Activated T-cell treated with anti-CD3 and anti-CD28 coated beads, Interleukin-2, amount 50 U/mL, for 48 hours (primary cell): Measurements from ENCODE around the gene GRID1.
"Not testable (repeated sequence)": the region's sequence is repeated elsewhere in the genome, so short reads cannot be mapped to it uniquely, and the experiment has no call there.

Source experiments
- DNase-seq, 2 experiments: peaks; one replicate each; pipeline ENCODE4 v3.0.0-alpha.2; 2020

Gene GRID1

DNA sequence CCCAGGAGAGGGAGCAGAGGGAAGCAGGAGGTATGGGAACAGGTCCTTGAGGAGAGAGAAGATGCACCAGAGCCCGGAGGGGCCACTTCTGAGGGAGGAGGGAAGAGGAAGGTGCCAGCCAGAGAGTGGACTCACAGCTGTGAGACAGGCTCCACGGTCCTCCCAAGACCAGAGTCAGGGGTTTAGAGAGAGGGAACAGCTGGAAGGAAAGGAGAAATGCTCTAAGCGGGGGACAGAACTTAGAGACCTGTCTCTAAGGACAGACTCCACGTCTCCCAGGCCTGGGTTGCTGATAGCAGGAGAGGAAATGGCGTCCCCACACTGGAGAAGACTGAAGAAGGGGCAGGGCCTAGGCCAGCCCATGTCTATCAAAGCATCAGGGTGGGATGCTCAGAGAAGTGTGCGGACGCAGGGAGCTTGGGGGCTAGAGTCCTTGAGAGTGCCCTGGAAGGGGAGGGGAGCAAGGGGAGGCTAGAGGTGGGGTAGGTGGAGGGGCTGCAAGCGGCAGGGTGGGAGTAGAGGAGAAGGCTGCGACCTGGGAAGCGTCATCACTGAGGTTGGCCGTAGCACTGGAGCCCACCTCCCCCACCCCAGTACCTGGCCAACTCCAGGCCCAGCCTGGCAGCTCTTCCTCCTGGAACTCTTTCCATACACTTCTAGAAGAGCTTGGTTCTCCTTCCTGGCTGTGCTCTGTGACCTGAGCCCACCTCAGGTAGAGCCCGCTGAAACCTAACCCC, 25.6 kb upstream of the GRID1 start:
- no peak for DNase-seq

DNA sequence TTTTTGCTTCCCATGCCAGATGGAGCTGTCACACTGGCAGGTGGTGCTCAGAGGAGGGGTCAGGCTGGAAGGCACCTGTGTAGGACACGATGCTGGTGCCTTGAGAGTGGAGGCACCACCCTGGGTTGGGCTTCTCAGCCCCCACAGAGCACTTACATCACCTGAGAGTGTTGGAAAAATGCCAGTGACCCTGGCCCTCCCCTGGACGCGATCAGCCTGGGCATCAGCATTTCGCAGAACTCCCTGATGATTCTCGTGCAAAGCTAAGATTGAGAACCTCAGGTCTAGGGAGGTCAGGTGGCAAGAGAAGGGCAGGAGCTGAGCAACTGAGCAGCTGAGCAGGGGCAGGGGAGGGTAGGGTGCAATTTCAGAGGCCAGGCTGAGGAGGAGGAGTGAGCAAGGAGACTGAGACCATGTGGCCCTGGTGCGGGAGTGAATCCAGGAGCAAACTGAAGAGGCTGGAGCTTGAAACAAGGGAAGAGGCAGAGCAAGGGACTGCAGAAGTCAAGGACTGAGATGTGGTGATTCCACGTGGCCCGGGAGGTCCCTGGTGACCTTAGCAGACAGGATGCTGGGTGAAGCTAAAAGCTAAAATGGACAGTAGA, 24.7 kb upstream of the GRID1 start:
- DNase-seq, result no peak

DNA sequence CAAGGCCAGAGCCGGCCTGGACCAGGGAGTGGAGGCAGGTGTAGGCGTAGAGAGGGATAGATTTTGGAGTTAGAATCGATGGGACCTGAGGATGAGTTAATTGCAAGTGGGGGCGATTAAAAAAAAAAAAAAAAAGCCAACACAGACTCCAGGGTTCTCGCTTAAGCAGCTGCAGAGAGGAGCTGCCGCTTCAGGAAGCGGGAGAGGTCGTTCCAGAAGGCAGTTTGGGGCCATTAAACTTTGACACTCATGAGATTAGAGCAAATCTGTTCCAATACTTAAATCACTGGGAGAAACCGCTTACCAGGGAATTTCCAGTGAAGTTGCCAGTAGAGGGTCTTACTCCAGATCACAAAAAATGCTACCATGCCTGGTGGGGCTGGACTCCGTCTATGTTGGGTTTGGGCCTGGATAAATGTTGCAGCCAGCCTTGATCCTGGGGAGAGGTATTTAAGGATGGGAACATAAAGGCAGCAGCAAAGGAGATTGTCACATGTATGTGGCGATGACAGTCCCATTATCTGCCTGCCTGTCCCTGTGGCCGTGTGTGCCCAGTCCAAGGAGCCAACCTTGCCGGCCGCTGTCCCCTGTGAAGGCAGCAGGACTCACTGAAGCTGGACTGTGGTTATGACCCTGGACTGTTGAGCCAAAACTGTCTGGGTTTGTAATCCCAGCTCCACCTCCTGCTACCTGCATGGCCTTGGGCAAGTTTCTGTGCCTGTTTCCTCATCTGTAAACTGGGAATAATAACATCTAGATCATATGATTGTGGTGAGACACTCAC, 23.9 kb upstream of the GRID1 start:
- DNase-seq, result no peak

DNA sequence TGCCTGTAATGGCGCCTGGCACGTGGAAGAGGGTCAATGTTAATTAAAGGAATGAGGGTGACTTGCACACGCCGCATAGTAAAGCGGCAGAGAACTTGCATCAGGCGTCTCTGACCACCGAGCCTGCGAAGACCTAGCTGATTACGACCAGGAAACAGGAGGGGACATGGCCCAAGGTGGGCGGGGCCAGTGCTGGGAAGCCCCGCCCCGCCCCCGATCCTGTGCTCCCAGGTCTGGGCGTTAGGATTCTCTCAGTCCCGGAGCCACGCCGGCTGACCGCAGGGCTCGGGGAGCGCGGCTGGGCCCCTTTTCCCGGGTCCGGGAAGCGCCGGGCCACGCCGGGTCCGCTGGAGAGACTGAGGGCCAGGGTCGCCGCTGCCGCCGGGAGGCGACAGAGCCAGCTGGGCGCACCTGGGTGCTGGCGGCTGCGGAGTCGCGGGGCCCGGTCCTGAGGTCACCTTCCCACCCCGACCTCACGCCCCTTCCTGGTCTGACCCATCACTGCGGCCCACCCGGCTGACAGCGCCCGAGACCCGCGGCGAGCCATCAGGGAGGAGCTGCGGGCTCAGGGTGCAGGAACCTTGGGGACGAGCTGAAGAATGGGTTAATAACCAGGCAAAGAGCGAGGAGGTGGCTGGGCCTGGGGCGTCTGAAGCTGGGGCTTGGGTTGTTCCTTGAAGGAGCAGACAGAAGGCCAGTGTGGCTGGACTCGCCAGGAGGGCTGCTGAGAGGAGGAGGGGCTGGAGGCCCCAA, 23.0 kb upstream of the GRID1 start:
- DNase-seq, result peak; percentile 50 to 60

DNA sequence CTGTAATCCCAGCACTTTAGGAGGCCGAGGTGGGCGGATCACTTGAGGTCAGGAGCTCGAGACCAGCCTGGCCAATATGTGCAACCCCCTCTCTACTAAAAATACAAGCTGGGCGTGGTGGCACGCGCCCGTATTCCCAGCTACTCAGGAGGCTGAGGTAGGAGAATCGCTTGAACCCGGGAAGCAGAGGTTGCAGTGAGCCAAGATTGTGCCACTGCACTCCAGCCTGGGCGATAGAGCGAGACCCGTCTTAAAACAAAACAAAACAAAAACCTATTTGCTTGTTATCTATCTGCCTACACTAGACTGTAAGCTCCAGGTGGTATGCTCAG, 22.5 kb upstream of the GRID1 start:
- DNase-seq, result not testable (repeated sequence)

DNA sequence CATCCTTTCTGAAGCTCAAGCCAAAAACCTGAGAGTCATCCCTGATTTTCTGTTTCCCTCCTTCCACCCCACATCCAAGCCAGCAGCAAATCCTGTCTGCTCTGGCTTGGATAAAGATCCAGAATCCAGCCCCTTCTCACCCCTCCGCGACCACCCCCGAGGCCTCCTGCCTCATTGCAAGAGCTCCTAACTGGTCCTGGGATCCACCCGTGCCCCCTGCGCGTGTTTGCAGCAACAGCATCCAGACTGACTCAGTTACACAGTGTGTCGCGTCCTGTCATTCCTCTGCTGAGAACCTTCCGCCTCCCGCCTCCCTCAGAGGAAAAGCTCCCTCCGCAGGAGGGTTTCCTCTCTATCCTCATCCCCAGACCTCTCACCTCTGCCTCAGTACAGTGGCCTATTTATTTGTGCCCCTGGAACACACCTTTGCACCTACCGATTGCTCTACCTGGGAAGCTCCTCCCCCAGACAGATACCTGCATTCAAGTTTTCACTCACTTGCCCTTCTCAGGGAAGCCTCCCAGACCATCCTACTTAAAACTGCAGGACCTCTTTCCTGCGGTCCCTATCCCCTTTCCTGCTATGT, 21.6 kb upstream of the GRID1 start:
- DNase-seq, result no peak

DNA sequence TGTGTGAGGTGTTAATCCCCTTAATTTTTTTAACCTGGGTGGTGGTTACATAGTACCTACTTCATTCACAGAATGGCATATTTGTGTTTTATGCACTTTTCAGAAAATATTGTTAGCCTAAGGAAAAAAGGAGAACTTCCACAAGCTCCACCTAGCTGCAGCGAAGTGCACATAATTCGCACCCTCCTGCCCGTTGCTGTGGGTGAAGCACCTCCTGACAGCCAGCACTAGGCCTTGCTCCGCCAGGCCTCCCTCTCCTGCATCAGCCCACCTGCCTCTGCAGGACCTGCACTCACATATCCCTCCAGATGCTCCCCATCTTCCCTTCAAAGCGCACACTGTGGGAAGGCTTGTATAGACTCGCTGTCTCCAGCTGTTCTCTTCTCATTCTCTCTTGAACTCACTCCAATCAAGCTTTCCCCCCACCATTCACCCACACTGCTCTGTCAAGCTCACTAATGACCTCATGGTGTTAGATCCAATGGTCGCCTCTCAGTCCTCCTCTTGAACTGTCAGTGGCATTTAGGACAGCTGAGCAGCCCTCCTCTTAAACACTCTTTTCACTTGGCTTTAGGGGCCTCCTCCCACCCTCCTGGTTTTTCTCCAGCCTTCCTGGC, 20.7 kb upstream of the GRID1 start:
- no peak for DNase-seq

DNA sequence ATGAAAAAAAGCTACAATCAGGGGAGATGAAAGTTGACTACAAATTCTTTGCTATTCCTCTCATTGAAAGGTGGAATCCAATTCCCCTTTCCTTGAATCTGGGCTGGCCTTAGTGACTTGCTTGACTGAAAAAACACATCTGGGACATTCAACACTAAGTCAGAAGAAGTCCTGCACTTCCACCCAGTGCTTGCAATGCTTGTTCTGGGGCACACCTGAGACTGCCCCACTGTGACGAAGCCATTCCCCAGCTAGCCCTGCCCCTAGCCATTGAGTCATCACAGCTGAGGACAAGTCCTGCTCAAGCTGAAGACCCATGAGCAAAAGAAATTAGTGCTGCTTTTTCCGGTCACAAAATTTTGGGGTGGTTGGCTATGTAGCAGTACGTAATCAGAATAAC, 19.2 kb upstream of the GRID1 start:
- no peak for DNase-seq

DNA sequence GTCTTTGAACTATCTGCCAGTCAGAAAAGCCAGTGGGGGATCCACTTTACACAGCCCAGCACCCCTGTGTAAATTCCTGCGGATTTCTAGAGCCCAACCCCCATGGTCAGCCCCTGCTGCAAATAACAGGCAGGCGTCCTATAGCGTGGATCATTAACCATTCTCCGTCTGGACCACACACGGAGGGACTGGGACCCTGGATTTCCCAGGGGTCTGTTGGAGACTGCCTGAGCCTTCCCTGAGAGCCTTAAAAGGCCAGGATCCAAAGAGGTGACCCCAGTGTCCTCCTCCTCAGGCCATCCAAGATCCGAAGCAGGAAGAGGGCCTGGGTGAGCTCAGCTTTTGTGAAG, 11.2 kb upstream of the GRID1 start:
- peak in 1 of 2 experiments; percentile 6 for DNase-seq

DNA sequence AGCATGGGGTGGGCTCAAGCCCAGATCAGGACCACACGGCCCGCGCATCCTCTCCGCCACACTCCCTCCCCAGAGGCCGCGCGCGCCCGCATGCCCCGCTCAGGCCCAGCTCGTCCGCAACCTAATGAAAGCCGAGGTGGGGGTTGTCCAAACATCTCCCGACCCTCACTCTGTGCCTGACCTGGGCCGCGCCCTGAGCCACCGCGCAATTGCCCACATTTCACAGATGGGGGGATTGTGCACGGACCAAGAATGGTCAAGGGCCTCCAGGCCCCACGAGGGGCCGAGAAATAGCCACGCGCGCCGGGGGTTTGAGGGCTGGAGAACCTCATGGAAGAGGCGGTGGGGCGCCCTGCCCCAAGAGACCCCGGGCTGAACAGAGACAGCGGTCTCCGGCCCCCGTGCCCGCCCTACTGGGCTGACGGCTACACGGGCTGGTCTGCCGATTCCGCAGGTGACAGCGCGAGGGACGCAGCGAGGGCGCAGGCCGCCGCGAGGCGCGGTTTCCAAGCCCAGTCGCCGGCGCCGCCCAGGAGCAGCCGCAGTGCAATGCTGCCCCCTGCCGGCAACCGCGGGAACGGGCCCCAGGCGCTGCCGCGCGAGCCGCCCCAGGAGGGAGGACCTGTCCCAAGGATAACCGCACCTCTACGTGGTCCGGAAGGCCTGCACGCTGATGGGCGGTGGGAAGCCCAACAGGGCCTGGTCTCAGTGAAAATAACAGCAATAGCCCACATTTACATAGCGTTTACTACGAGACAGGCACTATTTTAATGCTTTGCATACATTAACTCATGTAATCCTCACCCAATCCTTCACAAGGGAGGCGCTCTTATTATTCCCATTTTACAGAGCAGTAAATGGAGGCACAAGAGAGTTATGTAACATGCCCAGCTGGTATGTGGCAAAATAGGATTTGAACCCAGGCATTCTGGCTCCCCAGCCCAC, 10.5 kb upstream of the GRID1 start:
- DNase-seq, result peak; percentile 93 to 94

DNA sequence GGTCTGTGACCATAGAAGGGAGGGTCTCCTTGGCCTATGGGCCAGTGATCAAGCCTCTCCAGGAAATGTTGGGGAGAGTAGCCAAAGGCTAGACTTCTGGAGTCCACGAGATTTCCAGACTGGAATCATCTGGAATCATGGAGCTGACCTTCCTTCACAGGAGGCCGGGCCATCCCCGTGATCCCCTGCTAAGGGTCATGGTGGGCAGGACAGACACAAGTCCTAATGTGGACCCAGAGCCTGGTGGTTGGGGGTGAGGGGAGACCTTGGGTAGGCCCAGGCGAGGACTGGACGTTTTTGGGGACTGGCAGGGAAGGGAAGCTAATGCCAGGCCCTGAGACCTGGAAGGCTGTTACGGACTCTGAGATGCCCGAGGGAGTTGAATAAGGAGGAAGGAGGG, 9.8 kb upstream of the GRID1 start:
- peak; percentile 13 to 17 for DNase-seq

DNA sequence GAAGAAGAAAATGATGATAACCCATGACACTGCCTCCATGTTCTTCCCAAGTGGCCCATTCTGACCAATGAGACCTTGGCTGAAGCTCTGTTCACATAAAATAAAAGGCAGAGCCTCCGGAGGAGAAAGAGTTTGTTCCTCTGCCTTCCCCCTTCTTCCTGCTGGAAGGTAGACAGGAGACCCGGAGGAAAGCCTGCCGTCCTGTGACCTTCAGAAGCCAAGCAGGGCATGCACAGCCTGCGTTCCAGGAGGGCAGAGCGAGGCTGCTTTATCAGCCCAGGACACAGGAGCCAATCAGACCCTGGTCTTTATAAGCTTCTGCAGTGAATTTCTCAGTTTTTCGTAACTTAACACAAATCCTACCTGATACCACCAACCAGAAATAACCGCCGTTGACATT, 8.6 kb upstream of the GRID1 start:
- no peak for DNase-seq

DNA sequence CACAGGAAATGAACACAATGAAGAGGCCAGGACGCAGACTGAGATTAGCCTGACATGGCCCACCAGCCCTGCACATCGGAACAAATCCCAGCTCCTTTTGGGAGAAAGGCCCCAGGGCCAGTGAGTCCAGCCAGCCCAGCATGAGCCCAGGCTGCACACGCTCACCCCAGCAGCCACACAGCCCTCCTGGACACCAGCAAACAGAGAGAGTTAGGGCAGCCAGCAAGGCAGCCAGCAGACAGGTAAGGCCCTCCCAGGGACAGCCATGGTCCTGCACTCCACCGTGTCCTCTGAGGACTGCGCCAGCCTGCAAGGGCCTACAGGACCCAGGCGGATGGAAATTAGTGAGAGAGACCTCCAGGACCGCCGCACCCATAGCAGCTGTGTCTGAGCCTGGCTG, 8.1 kb upstream of the GRID1 start:
- DNase-seq, result peak in 1 of 2 experiments; percentile 11

DNA sequence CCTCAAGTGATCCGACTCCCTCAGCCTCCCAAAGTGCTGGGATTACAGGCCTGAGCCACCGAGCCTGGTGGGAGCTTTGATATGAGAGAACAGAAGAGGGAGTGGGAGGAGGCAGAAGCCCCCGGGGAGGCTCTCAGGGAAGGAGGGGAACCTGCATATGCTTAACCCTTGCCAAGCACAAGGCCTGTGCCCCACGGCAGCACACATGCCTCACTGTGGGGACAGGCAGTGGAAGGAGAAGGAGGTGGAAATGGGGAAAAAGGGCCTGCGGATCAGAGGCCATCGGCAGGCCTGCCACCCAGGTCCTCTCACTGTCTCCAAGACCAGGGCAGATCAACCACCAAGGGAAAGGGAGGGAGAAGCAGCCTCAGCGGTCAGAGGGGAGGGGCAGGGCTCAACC, 7.2 kb upstream of the GRID1 start:
- DNase-seq, result peak in 1 of 2 experiments; percentile 6

DNA sequence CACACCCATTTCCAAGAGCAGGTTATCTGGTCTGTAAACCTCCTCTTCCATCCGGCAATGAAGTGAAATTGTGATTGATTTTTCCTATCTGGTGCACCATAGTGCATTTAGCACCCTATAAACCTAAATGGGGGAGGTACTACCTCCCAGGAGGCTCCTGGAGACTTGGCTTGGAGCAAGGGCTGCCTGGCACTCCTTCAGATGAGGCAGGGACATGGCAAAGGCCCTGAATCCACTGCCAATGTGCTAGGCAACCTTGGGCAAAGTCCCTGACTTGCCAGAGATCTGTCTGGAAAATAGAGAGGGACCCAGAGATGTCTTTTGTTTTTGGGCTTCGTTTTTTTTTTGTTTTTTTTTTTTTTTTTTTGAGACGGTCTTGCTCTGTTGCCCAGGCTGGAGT, 6.7 kb upstream of the GRID1 start:
- DNase-seq, result peak in 1 of 2 experiments; percentile 4

DNA sequence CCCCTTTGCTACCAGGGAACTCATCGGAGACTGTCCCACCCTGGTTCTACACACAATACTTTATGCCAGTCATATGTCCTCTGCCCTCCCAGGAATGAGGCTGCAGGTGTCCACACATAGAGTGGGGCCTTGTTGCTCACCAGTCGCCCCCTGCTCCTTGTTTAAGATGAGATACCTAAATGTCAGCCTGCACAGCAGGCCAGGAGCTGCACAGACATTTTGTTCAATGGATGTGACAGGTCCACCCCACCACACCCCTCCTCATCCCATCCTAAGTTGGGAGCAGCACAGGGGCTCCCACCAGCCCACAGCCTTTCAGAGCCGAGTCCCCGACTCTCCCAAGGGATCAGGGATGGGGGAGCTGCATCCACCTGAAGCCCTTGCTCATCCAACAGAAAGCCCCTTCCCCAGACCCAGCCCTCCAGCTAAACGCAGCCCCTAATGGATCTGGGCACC, 6.2 kb upstream of the GRID1 start:
- DNase-seq, result no peak

DNA sequence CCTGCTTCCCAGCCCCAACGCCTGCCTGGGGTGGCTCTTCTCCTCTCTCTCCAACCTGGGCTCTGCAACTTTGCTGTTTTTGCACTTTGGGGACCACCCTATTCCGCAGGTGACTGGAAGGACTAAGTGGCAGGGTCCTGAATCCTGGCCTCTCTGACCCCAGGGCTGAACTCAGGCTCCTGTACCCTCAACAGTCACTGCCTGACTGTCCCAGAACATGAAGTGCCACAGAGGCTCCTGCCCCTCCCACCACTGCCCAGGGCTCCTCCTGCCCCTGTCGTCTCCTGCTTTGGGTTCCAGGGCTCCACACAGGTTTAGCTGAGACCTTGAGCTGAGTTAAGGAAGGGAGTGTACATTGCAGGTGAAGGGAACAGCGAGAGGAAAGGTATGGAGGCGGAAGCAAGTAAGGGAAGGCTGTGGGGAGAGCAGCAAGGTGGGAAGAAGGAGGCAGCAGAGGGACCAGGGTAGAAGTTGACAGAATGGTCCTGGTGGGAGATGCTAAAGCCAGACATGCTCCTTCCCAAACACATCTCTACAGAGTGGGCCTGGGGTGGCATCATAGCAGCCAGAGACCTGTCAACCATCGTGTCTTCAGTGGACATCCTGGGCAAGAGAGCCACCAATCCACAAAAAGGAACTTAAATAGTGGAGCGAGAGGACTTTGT, 5.7 kb upstream of the GRID1 start:
- no peak for DNase-seq

DNA sequence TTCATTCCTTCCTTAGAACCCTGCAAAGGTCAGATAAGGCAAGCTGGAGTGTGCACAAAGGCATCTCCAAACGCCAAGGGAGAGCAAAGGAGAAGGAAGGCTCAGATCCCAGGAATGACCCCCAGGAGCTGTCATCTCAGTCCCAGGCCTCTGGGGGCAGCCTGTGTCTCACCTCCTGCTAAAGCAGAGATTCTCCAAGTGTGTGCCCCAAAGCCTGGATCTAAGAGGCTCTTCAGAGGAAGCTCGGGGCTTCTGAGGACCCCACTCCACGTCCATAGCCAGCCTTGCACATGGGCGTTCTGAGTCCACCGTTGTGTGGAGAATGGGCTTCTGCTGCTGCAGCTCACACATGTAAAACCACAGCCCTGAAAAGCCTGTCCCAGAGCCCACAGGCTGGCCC, 5.1 kb upstream of the GRID1 start:
- DNase-seq, result no peak

DNA sequence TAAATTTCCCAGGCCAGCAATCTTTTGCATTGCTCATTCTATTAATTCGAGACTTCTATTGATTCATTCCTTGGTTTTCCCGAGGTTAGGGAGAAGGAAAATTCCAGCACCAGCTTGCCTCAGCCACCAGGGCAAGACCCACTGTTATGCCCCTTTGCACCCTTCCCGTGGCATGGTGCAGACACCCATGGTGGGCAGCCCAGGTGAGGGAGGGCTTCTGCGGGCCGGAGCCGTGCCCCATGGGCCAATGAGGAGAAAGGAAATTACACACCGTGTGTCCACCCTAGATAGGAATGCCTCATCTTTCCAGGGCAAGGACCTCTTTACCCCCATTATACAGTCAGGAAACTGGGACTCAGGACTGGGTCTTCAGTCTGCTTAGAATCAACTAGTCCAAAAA, 4.5 kb upstream of the GRID1 start:
- DNase-seq, result no peak

DNA sequence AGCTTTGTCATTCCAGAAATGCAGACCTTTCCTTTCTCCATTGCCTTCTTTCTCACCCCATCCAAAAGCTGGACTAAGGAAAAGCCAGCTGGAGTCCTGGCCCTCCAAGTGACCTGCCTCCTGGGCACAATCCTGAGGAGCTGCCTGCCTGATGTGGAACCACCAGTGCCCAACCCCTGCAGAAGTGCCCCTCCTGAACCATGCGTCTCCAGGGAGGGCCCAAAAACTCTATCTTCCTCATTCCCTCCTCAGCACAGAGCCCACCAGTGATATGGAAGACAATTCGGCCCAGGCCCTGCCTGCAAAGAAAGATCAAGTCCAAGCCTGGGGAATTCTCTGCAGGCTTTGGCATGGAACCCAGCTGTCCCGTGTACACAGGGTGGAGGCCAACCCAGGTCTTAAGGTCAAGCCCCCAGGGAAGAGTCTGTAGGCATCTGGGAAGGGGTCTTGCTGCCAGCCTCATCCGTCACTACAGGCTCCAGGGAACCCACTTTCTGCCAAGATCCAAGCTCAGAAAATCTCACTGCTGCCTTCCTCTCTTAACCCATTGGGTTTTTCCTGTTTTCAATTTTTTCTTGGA, 3.5 kb upstream of the GRID1 start:
- no peak for DNase-seq
